GM12878 (cell line): ENCODE results near the gene MYH2. TPM values are rescaled to one million over a fixed set of nuclear protein-coding genes. Genes with fewer than 3 reads are reported as not detected.

Experiments
- ATAC-seq: fragments of 200-7000 bp; cut with Tn5 transposase; 3 replicates; pipeline ENCODE4 v1.9.1; 2020; ENCODE audit warnings: mild to moderate bottlenecking, moderate library complexity
- BruUV-seq: library from RNA; stranded (reverse); fragments of 400-500 nt; replicated peaks from 2 replicates; lab custom pipeline; 2021; lab: Mats Ljungman, UMichigan
- CTCF ChIA-PET: fragments of 300-600 bp; sonication (Branson Sonifier 250); formaldehyde crosslinking; extraction: SDS; loops from one replicate; lab custom pipeline; 2021; ENCODE audit warnings: inconsistent platforms; lab: Yijun Ruan, JAX
- POLR2A ChIA-PET: fragments of 350-600 bp; formaldehyde crosslinking; extraction: SDS; loops from one replicate; lab custom pipeline; 2021; ENCODE audit warnings: inconsistent platforms; lab: Charles Lee
- RAD21 ChIA-PET: fragments of 300-600 bp; sonication (Branson Sonifier 250); formaldehyde crosslinking; loops from one replicate; lab custom pipeline; 2023; ENCODE audit warnings: antibody characterized with exemption; ENCODE audit not compliant: unreplicated experiment; lab: Charles Lee
- SMC1A ChIA-PET: fragments of 300-600 bp; sonication (Branson Sonifier 250); formaldehyde crosslinking; loops from one replicate; lab custom pipeline; 2023; ENCODE audit not compliant: unreplicated experiment, uncharacterized antibody; lab: Charles Lee
- DNase-seq: peaks from one replicate; pipeline ENCODE4 v3.0.0-alpha.2; 2011; ENCODE audit warnings: low read depth, low spot score
- FAIRE-seq: peaks from 3 replicates; lab custom pipeline; 2011; peaks lifted over from hg19 to GRCh38; lab: Jason Lieb, UNC
- H2AFZ ChIP-seq: 2 replicates; pipeline ENCODE4 v1.6.0; 2011; ENCODE audit warnings: low read depth, low read length, control low read depth; ENCODE audit not compliant: control insufficient read depth
- H3K27ac ChIP-seq: 2 replicates; pipeline ENCODE4 v1.5.1; 2011; ENCODE audit warnings: control low read depth; ENCODE audit not compliant: control insufficient read depth, insufficient read depth
- H3K27me3 ChIP-seq, 2 experiments: replicated peaks in 1 of 2; 2 replicates each; pipeline versions ENCODE4 v1.6.0 to v1.6.1; 2011; ENCODE audit warnings: low read length in 1 of 2; ENCODE audit not compliant: control insufficient read depth in 2 of 2, insufficient read depth in 2 of 2
- H3K36me3 ChIP-seq, 2 experiments: 2 replicates each; pipeline ENCODE4 v1.5.1; 2011; ENCODE audit warnings: low read length in 1 of 2; ENCODE audit not compliant: control insufficient read depth in 2 of 2, insufficient read depth in 2 of 2
- H3K4me1 ChIP-seq: 2 replicates; pipeline ENCODE4 v1.6.1; 2011; ENCODE audit warnings: mild to moderate bottlenecking, low read length, moderate library complexity, mixed read lengths; ENCODE audit not compliant: control insufficient read depth, insufficient read depth
- H3K4me2 ChIP-seq: 2 replicates; pipeline ENCODE4 v1.6.0; 2011; ENCODE audit warnings: control low read depth; ENCODE audit not compliant: control insufficient read depth, insufficient read depth
- H3K4me3 ChIP-seq: fragments of 200-600 bp; sonication (generic); 2 replicates; pipeline ENCODE4 v1.5.1; 2016
- H3K79me2 ChIP-seq: 2 replicates; pipeline ENCODE4 v1.6.0; 2011; ENCODE audit warnings: low read length; ENCODE audit not compliant: control insufficient read depth, insufficient read depth
- H3K9ac ChIP-seq: 2 replicates; pipeline ENCODE4 v1.8.0; 2011; ENCODE audit warnings: low read length, control low read depth, mixed read lengths; ENCODE audit not compliant: control insufficient read depth, insufficient read depth
- H3K9me3 ChIP-seq: replicated peaks from 3 replicates; pipeline ENCODE4 v1.5.1; 2011; ENCODE audit warnings: mild to moderate bottlenecking, low read length; ENCODE audit not compliant: control insufficient read depth, insufficient read depth
- H4K20me1 ChIP-seq: 2 replicates; pipeline ENCODE4 v1.6.0; 2011; ENCODE audit not compliant: control insufficient read depth, insufficient read depth
- ATF7 ChIP-seq: fragments of 450-650 bp; IDR thresholded peaks from 2 replicates; pipeline ENCODE4 v1.6.1; 2016; ENCODE audit warnings: low read depth, mild to moderate bottlenecking
- EGR1 ChIP-seq, 2 experiments: IDR thresholded peaks; 1 replicate in 1 of 2; 2 replicates in 1 of 2; pipeline ENCODE4 v1.6.1; 2011 to 2012; ENCODE audit warnings: low read depth in 2 of 2, low read length in 2 of 2, borderline replicate concordance in 1 of 2, mild to moderate bottlenecking in 1 of 2, moderate library complexity in 1 of 2
- ESRRA ChIP-seq: IDR thresholded peaks from 2 replicates; pipeline ENCODE4 v1.6.1; 2012; ENCODE audit warnings: mild to moderate bottlenecking, low read length, improper control_type of control experiment
- FOXM1 ChIP-seq: IDR thresholded peaks from 2 replicates; pipeline ENCODE4 v1.6.1; 2012; ENCODE audit warnings: low read depth, mild to moderate bottlenecking, inconsistent platforms, low read length, moderate library complexity
- GABPA ChIP-seq: IDR thresholded peaks from 2 replicates; pipeline ENCODE4 v1.6.1; 2014; ENCODE audit warnings: antibody characterized with exemption, low read depth, mild to moderate bottlenecking, inconsistent platforms
- JUNB ChIP-seq: IDR thresholded peaks from 2 replicates; pipeline ENCODE4 v1.6.1; 2016; ENCODE audit warnings: antibody characterized with exemption, mild to moderate bottlenecking
- JUND ChIP-seq: IDR thresholded peaks from 2 replicates; pipeline ENCODE4 v1.6.1; 2012; ENCODE audit warnings: low read depth, mild to moderate bottlenecking, low read length, improper control_type of control experiment, moderate library complexity
- KDM1A ChIP-seq: fragments of 200-600 bp; sonication (generic); IDR thresholded peaks from 2 replicates; pipeline ENCODE4 v1.6.1; 2016; ENCODE audit warnings: borderline replicate concordance
- NBN ChIP-seq: fragments of 450-650 bp; IDR thresholded peaks from 2 replicates; pipeline ENCODE4 v1.6.1; 2016
- NFIC ChIP-seq: IDR thresholded peaks from 2 replicates; pipeline ENCODE4 v1.6.1; 2012; ENCODE audit warnings: low read depth, mild to moderate bottlenecking, inconsistent platforms, low read length, moderate library complexity
- RBBP5 ChIP-seq: fragments of 200-600 bp; sonication (generic); conservative IDR thresholded peaks from 2 replicates; pipeline ENCODE4 v1.6.1; 2016
- STAT1 ChIP-seq: fragments of 450-650 bp; conservative IDR thresholded peaks from 2 replicates; pipeline ENCODE4 v1.6.1; 2014; ENCODE audit warnings: antibody characterized with exemption, mild to moderate bottlenecking
- WGBS: methylation state at CpG from one replicate; pipeline ENCODE4 v1.1.6; 2016; ENCODE audit warnings: low lambda C conversion rate; ENCODE audit not compliant: insufficient replicate concordance, insufficient coverage; ENCODE audit errors: missing lambda C conversion rate; 5-methylcytosine and 5-hydroxymethylcytosine counted together
- in situ Hi-C: fragments of 300-500 bp; cut with MboI; formaldehyde crosslinking; loops from 9 replicates; pipeline ENCODE4 v1.14.3; 2018; ENCODE audit warnings: mixed read lengths
- intact Hi-C: fragments of 100-400 bp; cut with micrococcal nuclease; formaldehyde crosslinking; loops from one replicate; pipeline ENCODE4 v1.14.2; 2022; ENCODE audit not compliant: unreplicated experiment
- polyA plus RNA-seq, 11 experiments: library from polyadenylated mRNA; depleted of rRNA in 4 of 11; unstranded in 6 of 11; stranded (reverse) in 5 of 11; fragments of >200 nt; fragmentation: Nextera tagmentation in 4 of 11; fragmentation: Illumina TruSeq in 1 of 11; extraction: Ambion mirVana in 4 of 11; extraction: Trizol in 1 of 11; gene quantifications; 1 replicate in 1 of 11; 2 replicates in 10 of 11; pipeline versions ENCODE4 v1.2.1 to v1.2.3, GENCODE V29; 2011 to 2016; ENCODE audit warnings: inconsistent platforms in 2 of 11, missing spikeins in 2 of 11, low read depth in 1 of 11
- total RNA-seq, 4 experiments: library from RNA; depleted of rRNA in 3 of 4; stranded (reverse); fragments of >200 nt in 3 of 4; fragmentation: Illumina TruSeq in 1 of 4; extraction: Trizol in 1 of 4; gene quantifications; 2 replicates each; pipeline versions ENCODE4 v1.2.1 to v1.2.3, GENCODE V29; 2013 to 2021
- TF ChIP-seq, protein P1 (sequence below): fragments of 450-650 bp; IDR thresholded peaks from 2 replicates; pipeline ENCODE4 v1.6.1; 2017; ENCODE audit warnings: mild to moderate bottlenecking
- TF ChIP-seq, protein P2 (sequence below): fragments of 450-650 bp; IDR thresholded peaks from 2 replicates; pipeline ENCODE4 v1.6.1; 2018; ENCODE audit warnings: mild to moderate bottlenecking, low read depth, moderate library complexity; ENCODE audit not compliant: partially characterized antibody
- TF ChIP-seq, protein P3 (sequence below): IDR thresholded peaks from 2 replicates; pipeline ENCODE4 v1.6.1; 2011; ENCODE audit warnings: low read depth, low read length, improper control_type of control experiment, borderline replicate concordance
- TF ChIP-seq, protein P4 (sequence below): IDR thresholded peaks from 2 replicates; pipeline ENCODE4 v1.6.1; 2012; ENCODE audit warnings: low read depth, low read length, improper control_type of control experiment
- TF ChIP-seq, protein P5 (sequence below): fragments of 450-650 bp; IDR thresholded peaks from 2 replicates; pipeline ENCODE4 v1.6.1; 2018; ENCODE audit warnings: borderline replicate concordance, mild to moderate bottlenecking; ENCODE audit not compliant: partially characterized antibody

MYH2 gene
- total and polyA plus RNA-seq, 10 of the 15 experiments (the other 5 are each of a cell fraction or from before 2014, with no cell fraction given) = not detected

DNA sequence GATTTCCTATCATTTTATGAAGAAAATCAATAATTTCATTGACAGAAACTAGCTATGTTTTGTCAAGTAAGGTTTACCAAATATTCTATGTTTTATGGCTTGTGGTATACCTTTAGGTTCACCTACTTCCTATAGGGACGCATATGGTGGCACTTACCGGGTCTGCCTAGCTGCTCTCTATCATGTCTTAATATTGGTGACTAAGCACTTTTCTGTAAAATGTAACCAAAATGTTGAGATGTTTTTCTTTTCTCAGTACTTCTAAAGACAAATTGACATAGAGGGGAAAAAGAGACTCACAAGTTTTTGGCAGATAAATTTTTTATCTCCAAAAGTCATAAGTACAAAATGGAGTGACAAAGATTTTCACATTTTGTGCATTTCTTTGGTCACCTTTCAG, 57.5 kb downstream of the MYH2 start:
- intact Hi-C loops (no loop called here), in situ Hi-C loops (no loop called here)
- no peak for ATAC-seq
- RAD21 ChIA-PET = no interaction called here
- POLR2A ChIA-PET = no interaction called here
- H2AFZ ChIP-seq = no peak overlapping the region
- SMC1A ChIA-PET = no interaction called here
- no peak overlapping the region for H3K27ac ChIP-seq
- H3K9me3 ChIP-seq = no peaks in the 10 kb centered on the region; the same call in 2 of the 3 replicates
- no peaks in the 10 kb centered on the region for H3K4me1 ChIP-seq
- FAIRE-seq = no peak
- WGBS = 97% methylated on average over 2 of the region's 2 CpGs
- H3K36me3 ChIP-seq = no peaks in the 10 kb centered on the region
- H3K79me2 ChIP-seq = no peaks in the 10 kb centered on the region
- H4K20me1 ChIP-seq = no peaks in the 10 kb centered on the region
- no peak overlapping the region for H3K9ac ChIP-seq
- CTCF ChIA-PET = no interaction called here
- no TSS peak for BruUV-seq
- no peak for DNase-seq
- H3K4me2 ChIP-seq = no peak overlapping the region
- no peak overlapping the region for H3K4me3 ChIP-seq
- no peaks in the 10 kb centered on the region for H3K27me3 ChIP-seq
- TF ChIP-seq, protein P1, sequence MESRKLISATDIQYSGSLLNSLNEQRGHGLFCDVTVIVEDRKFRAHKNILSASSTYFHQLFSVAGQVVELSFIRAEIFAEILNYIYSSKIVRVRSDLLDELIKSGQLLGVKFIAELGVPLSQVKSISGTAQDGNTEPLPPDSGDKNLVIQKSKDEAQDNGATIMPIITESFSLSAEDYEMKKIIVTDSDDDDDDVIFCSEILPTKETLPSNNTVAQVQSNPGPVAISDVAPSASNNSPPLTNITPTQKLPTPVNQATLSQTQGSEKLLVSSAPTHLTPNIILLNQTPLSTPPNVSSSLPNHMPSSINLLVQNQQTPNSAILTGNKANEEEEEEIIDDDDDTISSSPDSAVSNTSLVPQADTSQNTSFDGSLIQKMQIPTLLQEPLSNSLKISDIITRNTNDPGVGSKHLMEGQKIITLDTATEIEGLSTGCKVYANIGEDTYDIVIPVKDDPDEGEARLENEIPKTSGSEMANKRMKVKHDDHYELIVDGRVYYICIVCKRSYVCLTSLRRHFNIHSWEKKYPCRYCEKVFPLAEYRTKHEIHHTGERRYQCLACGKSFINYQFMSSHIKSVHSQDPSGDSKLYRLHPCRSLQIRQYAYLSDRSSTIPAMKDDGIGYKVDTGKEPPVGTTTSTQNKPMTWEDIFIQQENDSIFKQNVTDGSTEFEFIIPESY = no peak
- no peak for TF ChIP-seq STAT1
- TF ChIP-seq, protein P2, sequence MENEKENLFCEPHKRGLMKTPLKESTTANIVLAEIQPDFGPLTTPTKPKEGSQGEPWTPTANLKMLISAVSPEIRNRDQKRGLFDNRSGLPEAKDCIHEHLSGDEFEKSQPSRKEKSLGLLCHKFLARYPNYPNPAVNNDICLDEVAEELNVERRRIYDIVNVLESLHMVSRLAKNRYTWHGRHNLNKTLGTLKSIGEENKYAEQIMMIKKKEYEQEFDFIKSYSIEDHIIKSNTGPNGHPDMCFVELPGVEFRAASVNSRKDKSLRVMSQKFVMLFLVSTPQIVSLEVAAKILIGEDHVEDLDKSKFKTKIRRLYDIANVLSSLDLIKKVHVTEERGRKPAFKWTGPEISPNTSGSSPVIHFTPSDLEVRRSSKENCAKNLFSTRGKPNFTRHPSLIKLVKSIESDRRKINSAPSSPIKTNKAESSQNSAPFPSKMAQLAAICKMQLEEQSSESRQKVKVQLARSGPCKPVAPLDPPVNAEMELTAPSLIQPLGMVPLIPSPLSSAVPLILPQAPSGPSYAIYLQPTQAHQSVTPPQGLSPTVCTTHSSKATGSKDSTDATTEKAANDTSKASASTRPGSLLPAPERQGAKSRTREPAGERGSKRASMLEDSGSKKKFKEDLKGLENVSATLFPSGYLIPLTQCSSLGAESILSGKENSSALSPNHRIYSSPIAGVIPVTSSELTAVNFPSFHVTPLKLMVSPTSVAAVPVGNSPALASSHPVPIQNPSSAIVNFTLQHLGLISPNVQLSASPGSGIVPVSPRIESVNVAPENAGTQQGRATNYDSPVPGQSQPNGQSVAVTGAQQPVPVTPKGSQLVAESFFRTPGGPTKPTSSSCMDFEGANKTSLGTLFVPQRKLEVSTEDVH = no peak
- TF ChIP-seq GABPA = no peak
- no peak for TF ChIP-seq NFIC
- TF ChIP-seq KDM1A = no peak
- TF ChIP-seq NBN = no peak
- TF ChIP-seq, protein P3, sequence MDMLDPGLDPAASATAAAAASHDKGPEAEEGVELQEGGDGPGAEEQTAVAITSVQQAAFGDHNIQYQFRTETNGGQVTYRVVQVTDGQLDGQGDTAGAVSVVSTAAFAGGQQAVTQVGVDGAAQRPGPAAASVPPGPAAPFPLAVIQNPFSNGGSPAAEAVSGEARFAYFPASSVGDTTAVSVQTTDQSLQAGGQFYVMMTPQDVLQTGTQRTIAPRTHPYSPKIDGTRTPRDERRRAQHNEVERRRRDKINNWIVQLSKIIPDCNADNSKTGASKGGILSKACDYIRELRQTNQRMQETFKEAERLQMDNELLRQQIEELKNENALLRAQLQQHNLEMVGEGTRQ = no peak
- TF ChIP-seq, protein P4, sequence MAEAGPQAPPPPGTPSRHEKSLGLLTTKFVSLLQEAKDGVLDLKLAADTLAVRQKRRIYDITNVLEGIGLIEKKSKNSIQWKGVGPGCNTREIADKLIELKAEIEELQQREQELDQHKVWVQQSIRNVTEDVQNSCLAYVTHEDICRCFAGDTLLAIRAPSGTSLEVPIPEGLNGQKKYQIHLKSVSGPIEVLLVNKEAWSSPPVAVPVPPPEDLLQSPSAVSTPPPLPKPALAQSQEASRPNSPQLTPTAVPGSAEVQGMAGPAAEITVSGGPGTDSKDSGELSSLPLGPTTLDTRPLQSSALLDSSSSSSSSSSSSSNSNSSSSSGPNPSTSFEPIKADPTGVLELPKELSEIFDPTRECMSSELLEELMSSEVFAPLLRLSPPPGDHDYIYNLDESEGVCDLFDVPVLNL = no peak
- TF ChIP-seq, protein P5, sequence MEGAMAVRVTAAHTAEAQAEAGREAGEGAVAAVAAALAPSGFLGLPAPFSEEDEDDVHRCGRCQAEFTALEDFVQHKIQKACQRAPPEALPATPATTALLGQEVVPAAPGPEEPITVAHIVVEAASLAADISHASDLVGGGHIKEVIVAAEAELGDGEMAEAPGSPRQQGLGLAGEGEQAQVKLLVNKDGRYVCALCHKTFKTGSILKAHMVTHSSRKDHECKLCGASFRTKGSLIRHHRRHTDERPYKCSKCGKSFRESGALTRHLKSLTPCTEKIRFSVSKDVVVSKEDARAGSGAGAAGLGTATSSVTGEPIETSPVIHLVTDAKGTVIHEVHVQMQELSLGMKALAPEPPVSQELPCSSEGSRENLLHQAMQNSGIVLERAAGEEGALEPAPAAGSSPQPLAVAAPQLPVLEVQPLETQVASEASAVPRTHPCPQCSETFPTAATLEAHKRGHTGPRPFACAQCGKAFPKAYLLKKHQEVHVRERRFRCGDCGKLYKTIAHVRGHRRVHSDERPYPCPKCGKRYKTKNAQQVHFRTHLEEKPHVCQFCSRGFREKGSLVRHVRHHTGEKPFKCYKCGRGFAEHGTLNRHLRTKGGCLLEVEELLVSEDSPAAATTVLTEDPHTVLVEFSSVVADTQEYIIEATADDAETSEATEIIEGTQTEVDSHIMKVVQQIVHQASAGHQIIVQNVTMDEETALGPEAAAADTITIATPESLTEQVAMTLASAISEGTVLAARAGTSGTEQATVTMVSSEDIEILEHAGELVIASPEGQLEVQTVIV = no peak
- TF ChIP-seq RBBP5 = no peak
- TF ChIP-seq ATF7 = no peak
- TF ChIP-seq JUNB = no peak
- TF ChIP-seq JUND = no peak
- TF ChIP-seq ESRRA = no peak
- no peak for TF ChIP-seq EGR1 (IDR thresholded peaks at IDR 0.05; ENCODE audit: borderline replicate concordance in 1 of 2, low read depth in 2 of 2, low read length in 2 of 2)
- no peak for TF ChIP-seq FOXM1
